ENCODE data around the gene MEGF9.

MEGF9 gene

DNA sequence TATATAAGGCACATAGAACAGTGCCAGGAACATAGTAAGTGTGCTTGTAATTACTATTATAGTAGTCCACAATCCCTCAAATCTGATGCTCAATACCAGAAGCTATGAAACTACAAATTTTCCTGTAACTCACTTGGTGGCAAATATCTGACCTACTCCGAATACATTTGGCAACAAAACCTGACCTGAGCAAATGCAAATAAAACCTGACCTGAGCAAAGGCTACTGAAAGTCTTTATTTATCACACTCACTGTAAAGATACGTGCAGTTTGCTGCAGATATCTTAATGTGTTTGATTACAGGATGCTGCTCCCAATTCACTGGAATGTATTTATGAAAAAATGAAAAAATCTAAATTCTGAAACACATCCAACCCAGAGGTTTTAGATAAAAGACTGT, 7.1 kb downstream of the MEGF9 start:
- DNase-seq (ENCODE audit: low read depth in 2 of 2, low spot score in 1 of 2) = no peak

DNA sequence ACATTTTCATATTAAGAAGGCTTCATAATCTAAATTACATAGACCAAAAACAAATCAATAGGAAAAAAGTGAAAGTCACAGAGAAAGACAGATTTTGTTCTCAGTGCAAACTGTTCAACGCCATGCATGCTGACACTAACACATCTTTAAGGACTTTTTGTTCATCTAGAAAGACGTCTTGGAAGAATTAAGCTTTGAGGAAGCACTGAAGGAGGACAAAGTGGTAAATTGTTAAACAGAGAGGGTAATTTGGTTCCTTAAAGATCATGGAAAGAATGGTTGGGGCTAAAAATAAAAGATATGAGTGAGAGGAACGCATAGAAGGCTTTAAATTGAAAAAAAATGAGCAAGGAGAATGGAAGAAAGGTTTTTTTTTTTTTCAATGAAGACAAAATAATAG, 9.1 kb downstream of the MEGF9 start:
- no peak for DNase-seq (ENCODE audit: low read depth in 2 of 2, low spot score in 1 of 2)

DNA sequence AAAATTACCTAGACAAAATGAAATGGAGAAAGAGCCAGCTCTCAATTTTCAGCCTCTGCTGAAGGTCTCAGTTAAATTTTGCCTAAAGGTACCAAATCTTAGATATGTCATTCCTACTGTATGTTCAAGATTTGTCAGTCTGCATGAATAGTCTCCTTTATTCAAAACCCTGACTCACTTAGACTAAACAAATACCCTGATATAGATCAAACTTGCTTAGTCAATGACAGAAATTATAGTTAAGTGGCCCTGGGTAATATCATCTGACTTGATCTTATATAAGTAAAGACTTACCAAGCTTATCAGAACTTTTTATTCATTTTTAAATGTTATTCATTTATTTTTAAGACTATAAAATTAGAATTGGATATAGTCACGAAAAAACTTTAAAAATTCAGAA, 12.2 kb downstream of the MEGF9 start:
- DNase-seq (ENCODE audit: low read depth in 2 of 2, low spot score in 1 of 2) = no peak

DNA sequence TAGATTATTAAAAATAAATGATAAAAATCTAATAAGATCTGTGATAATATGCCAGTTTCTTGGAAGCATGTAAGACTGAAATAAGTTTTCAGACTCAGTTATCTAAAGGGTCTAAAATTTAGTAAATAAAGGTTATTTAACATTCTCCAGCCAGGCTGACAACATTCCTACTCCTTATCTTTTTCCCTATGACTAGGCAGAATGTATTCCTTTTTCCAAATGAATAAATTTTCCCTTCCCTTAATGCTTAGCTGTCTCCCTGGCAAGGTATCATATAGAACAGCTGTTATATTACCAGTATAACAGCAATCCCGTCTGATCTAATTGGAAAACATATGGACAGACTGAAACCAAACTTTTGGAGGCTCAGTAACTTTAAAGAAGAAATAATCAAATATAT, 13.0 kb downstream of the MEGF9 start:
- DNase-seq (ENCODE audit: low read depth in 2 of 2, low spot score in 1 of 2) = no peak

DNA sequence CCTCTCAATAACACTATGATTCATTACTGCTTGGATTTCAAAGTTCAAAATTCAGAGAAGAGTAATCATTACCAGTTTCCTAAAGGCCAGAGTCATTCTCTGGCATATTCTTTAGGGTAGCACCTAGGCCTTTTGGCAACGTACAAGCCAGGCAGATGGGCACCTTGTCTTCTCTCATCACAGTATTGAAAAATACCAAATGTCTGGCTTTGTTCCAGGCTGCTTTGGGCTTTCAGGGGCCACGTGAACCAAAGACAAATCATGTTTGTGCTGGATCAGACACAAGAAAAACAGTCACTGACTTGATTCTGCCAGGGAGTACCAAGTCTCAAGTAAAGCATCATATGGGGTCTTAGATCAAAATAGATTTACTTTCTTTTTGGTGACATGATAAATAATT, 15.5 kb downstream of the MEGF9 start:
- DNase-seq (ENCODE audit: low read depth in 2 of 2, low spot score in 1 of 2) = no peak

DNA sequence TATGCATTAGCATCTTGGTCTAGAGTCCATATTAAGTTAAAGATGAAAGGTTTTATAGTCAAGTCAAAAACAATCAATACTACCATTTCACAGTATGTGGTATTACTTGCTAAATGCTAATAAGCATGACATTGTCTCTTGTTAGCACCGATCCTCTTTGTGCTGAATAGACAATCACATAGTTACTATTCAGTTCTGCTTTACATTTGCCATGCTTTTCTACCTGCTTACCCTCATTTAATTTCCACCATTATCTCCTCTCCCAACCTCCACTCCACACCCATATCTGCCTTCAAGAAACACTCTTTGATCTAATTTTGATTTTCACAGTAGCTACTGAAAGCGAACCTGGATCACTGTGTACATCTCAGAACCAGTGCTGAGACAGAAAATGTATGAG, 16.8 kb downstream of the MEGF9 start:
- no peak for DNase-seq (ENCODE audit: low read depth in 2 of 2, low spot score in 1 of 2)

DNA sequence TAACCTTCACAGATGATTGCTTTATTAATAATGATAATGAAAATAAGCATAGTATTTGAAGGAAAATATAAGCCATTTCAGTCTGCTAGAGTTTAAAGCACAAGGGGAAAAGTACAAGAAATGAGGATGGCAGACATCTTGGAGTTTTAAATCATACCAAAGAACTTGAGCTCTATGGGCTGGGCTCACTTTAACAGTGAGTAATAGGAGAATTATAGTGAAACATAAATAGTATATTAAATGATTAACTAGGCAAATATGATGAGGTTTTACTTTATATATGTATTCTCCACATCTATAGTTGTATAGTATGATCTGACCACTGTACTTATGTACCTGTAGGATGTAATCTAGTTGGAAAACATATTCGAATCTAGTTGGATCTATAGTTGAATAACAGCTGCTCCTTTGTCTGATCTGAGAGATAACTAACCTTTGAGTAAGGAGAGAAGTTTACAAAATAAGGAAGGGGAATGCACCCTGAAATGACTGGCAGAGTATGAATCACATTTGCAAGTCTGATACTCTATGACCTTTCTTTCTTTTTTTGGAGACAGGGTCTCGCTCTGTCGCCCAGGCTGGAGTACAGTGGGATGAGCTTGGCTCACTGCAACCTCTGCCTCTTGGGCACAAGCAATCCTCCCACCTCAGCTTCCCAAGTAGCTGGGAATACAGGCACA, 17.6 kb downstream of the MEGF9 start:
- no peak for DNase-seq (ENCODE audit: low read depth in 2 of 2, low spot score in 1 of 2)

DNA sequence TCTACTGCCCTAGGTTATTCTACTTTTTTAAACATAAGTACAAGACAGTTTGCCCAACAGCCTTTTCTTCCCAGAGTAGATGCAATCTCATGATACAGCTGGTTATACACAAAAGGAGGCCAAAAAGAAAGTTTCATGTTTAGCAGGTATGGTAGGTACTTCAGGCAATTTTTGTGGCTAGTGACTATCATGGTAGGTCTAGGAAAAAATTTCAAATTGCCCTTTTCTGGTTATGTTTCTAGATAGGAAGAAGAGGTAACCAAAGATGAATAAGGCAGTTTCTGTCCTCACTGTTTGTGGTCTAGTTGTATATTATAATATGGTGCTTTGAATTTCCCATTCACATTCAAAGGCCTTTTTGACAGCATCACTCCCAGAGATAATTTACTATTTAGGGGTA, 19.7 kb downstream of the MEGF9 start:
- DNase-seq (ENCODE audit: low read depth in 2 of 2, low spot score in 1 of 2) = no peak

DNA sequence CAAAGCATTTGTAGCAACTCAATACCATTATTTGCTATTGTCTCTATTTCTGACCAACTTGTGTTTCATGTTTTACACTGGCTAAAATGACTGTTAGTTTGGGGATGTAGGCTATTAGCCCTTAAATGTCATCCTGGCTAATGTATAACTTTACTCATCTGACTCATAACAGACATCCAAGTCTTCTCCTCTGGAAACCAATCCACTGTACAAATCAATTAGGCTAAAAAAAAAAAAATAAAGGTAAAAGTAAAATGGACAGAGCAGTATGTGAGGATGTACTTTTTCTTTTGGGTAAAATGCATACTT, 20.6 kb downstream of the MEGF9 start:
- DNase-seq (ENCODE audit: low read depth in 2 of 2, low spot score in 1 of 2) = no peak

DNA sequence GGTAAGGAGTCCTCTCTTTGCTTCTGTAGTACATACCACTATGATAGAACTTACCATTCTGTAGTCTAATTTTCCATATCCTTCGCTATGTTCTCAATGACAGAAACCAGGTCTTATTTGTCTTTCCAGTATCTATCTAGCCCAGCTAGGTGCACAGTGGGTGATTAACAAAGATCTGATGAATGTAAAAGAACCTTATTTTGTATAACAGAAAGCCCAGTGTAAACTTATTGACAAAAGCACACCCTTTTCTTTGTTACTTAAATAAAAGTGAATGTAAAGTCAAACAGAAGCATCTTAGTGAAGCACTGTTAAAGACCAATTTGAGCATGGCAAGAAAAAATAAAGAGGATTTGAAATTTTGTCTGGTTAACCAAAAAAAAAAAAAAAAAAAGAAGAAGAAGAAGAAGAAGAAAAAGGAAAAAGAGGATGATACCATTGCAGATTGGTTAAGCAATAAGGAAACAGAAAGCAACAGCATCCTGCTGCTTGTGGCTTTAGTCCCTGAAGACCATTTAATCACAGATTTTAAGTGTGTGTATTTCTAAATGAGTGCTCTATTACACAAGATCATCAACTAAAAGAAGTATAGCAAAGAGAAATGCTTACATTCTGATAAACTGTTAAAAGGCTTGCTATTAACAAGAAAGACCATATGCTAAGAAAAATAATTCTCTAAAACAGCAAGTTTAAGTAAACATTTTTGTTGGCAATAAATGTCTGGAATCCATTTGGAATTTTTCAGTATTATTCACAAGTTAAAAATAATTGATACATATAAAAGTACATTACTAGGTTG, 21.2 kb downstream of the MEGF9 start:
- no peak for DNase-seq (ENCODE audit: low read depth in 2 of 2, low spot score in 1 of 2)

DNA sequence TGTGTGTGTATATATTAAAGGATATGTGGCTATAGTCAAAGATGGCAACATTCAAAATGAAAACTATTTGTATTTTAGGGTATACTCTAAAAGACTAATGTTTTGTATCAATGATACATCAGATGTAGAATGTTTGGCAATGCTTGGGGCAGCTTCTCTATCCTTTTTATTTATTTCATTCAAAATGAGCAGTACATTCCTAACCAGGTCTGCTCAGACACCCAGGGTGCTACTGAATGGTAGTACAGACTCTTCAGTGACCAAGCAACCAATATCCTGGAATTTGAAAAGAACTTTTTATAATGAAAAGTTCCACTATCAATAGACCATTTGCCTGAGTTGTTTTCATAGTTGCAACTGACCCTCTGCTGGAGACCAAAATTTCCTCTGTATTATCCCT, 23.9 kb downstream of the MEGF9 start:
- DNase-seq (ENCODE audit: low read depth in 2 of 2, low spot score in 1 of 2) = no peak

DNA sequence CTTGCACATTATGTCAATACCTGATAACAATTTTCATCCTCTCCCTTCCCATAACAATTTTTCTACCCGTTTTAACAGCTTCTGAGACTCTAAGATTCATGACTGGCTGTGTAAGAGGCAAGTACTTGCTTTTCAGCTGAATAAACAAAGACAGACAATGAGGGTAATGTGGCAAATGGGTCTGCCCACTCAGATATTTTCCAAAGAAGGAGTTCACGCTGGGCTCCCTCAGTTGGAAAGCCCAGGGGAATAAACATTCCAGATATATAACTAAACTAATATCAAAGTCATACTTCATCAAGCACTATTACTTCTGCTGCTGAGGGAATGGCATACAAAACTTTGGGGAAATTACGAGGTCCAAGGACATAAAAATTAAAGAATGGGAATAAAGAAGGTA, 24.4 kb downstream of the MEGF9 start:
- no peak for DNase-seq (ENCODE audit: low read depth in 2 of 2, low spot score in 1 of 2)

DNA sequence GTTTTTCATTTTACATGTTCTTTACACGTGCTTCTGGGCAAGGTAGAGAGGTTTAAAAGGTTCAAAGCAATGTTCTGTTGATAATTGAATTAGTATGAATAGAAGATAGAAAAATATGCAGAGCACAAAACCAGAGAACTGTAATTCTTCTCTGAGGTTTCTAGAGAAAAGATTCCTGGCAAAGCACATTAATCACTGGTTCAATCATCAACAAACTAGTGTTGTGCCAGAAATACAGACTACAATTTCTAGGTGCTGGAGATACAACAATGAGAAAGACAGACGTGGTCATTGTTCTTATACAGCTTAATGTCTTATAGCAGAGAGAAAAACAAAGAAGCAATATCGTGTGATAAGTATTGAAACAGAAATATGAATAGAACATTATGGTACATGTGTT, 25.5 kb downstream of the MEGF9 start:
- DNase-seq (ENCODE audit: low read depth in 2 of 2, low spot score in 1 of 2) = no peak

DNA sequence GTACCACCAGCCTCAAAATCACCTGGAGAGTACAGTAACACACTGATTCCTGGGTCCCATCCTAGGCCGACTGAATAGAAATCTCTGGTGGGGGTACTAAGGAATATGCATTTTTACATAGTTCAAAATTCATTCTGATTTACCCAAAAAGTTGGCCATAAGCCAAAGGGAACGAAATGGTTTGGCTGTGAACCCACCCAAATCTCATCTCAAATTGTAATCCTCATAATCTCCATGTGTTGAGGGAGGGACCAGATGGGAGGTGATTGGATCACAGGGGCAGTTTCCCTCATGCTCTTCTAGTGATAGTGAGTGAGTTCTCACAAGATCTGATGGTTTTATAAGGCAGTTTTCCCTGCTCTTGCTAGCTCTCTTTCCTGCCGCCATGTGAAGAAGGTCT, 31.1 kb downstream of the MEGF9 start:
- DNase-seq (ENCODE audit: low read depth in 2 of 2, low spot score in 1 of 2) = no peak

DNA sequence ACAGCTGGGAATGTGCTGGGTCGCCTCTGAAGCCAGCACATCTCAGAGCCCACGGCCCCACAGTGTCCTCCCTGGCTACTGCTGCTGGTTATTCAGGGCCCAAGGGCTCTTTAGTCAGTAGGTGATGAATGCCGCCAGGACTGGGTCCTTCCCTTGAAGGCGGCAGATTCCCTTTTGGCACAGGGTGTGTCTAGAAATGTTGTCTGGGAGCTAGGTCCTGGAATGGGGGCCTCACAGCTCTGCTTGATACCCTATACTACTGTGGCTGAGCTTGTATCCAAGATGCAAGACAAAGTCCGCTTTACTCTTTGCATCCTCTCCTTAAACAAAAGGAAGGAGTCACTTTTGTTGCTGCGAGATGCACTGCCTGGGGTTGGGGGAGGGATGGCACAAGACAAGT, 33.1 kb downstream of the MEGF9 start:
- DNase-seq (ENCODE audit: low read depth in 2 of 2, low spot score in 1 of 2) = no peak

DNA sequence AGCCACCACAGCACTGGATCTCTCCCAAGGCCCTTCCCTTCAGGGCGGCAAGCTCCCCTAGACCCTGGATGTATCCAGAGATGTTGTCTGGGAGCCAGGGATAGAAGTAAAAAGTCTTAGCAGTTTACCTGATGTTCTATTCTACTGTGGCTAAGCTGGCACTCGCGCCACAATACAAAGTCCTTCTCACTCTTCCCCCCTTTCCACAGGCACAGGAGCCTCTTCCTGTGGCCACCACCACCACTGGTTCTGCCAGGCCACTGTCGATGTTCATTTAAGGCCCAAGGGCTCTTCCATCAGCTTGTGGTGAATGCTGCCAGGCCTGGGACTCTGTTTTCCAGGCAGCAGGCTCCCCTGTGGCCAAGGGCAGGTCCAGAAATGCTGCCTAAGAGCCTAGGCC, 33.7 kb downstream of the MEGF9 start:
- DNase-seq (ENCODE audit: low read depth in 2 of 2, low spot score in 1 of 2) = no peak

DNA sequence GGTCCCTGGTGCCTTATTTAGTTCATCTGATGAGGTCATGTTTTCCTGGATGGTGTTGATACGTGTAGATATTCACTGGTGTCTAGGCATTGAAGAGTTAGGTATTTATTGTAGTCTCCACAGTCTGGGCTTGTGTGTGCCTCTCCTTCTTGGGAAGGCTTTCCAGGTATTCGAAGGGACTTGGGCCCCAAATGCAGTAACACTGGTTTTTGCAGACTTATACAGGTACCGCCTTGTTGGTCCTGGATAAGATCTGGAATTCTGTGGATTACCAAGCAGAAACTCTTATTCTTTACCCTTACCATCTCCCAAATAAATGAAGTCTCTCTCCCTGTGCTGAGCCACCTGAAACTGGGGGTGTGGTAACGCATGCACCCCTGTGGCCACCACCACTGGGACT, 34.1 kb downstream of the MEGF9 start:
- DNase-seq (ENCODE audit: low read depth in 2 of 2, low spot score in 1 of 2) = no peak

DNA sequence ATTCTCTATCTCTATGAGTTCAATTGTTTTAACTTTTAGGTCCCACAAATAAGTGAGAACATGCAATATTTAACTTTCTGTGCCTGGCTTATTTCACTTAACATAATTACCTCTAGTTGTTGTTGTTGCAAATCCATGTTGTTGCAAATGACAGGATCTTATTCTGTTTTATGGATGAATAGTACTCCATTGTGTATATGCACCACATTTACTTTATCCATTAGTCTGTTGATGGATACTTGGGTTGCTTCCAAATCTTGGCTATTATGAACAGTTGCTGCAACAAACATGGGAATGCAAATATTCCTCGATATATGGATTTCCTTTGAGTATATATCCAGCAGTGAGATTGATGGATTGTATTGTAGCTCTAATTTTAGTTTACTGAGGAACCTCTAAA, 36.3 kb downstream of the MEGF9 start:
- no peak for DNase-seq (ENCODE audit: low read depth in 2 of 2, low spot score in 1 of 2)

DNA sequence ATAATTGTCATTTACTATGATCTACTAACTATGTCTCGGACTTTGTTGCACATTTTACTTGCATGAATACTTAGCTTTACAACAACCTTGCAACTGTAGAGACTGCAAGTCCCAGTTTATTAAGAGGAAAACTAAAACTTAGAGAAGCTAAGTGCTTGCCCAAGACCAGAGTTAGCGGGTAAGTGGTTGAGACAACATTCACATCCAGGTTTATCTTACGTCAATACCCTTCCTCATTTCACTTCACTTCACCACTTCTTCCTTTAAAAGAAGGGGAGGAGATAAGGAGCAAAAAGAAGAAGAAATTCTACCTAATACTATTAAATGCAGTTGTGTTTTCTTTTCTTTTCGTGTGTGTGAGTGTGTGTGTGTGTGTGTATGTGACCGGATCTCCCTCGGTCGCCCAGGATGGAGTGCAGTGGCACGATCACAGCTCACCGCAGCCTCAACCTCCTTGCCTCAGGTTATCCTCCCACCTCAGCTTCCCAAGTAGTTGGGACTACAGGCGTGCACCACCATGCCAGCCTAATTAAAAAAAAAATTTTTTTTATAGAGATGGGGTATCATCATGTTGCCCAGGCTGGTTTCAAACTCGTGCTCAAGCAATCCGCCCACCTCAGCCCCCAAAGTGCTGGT, 37.4 kb downstream of the MEGF9 start:
- no peak for DNase-seq (ENCODE audit: low read depth in 2 of 2, low spot score in 1 of 2)

DNA sequence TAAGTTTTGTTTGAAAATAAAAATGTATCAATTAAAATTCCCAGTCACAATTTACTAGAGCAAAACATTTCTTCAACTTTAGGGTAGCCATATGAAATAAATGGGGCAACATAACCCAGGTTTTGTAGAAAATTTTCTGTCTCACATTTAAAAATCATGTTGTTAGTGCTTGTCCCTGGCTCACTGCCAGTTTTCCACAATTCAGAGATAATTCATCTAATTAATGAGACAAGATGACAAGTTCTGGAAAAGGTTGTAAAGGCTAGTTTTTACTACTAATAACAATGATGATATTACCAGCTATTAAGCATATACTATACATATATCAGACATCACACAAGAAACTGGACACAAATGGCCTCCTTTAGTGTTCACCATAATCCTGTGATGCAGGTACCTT, 45.9 kb downstream of the MEGF9 start:
- no peak for DNase-seq (ENCODE audit: low read depth in 2 of 2, low spot score in 1 of 2)

DNA sequence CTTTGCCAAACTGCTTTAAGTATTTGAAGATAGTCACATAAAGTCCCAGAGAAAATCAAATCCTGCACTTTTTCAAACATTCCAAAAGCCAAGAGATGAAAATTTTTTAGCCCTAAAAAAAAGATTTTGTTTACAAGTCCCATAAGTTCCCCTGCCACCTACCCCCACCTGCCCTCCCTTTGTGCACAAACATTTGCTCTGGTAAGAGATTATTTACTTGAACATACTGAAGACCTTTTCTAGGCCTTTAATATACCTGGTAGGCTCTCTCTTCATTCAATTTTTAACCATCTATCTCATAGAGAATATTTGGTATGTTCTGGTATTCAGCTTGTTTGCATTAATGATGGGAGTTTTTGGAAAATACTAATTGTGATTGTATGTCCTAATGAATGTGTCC, 50.3 kb downstream of the MEGF9 start:
- DNase-seq (ENCODE audit: low read depth in 2 of 2, low spot score in 1 of 2) = no peak

DNA sequence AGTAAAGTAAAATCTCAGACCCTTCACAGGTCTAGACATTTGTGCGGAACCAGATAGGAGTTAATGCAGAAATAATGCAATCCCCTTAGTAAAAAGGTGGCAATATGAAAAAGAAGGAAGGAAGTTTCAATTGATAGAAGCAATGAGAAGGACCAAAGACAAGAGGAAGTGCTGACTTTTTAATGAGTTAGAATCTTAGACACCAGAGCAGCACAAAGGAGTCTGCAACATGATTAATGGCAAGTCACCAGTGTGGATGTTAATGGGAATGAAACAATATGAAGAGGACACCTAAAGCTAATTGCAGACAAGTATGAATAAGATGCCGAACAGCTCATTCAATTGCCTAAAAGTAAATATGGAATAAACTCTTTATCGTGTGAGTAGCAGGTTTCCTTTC, 50.9 kb downstream of the MEGF9 start:
- DNase-seq (ENCODE audit: low read depth in 2 of 2, low spot score in 1 of 2) = no peak

DNA sequence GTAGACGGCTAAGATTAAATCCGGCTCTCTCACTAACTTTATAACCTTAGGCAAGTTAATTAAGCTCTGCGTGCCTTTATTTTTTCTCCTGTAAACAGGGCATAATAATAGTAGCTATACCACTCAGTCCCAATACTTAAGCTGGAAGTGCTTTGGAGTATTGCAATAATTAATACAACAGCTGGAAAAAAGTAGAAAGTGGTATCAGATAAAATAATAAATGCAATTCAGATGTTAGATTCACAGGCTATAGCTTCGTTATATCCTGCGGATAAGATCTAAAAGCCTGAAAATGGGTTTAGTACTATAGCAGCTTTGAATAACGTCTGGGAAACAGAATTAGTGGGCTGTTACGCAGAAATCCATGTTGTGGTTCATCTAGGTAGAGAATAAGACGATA, 51.8 kb downstream of the MEGF9 start:
- DNase-seq (ENCODE audit: low read depth in 2 of 2, low spot score in 1 of 2) = no peak
